CD4-positive, alpha-beta T cell (primary cell): ENCODE results near the gene FCHSD2. TPM values are rescaled to one million over a fixed set of nuclear protein-coding genes. Genes with fewer than 3 reads are reported as not detected.
A peak's percentile ranks its signal among the peaks of the same experiment; 100 is the strongest.

ENCODE experiments used
- ATAC-seq: fragments of 200-7000 bp; cut with Tn5 transposase; one replicate; pipeline ENCODE4 v1.10.0; 2022; ENCODE audit warnings: mild to moderate bottlenecking; ENCODE audit not compliant: poor library complexity
- CTCF ChIA-PET: fragments of 350-600 bp; sonication (Branson Sonifier 250); formaldehyde crosslinking; loops from one replicate; lab custom pipeline; 2021; ENCODE audit warnings: antibody characterized with exemption, inconsistent platforms; lab: Charles Lee
- POLR2A ChIA-PET: fragments of 350-600 bp; sonication (Branson Sonifier 250); formaldehyde crosslinking; loops from one replicate; lab custom pipeline; 2021; ENCODE audit warnings: antibody characterized with exemption, inconsistent platforms; lab: Charles Lee
- DNase-seq, 14 experiments: peaks; one replicate each; pipeline ENCODE4 v3.0.0-alpha.2; 2013 to 2020; ENCODE audit warnings: mixed read lengths in 2 of 14
- H3K27ac ChIP-seq, 2 donors: one replicate each; pipeline versions ENCODE4 v1.5.1 to v1.7.0; 2013; ENCODE audit warnings: low read length in 2 of 2, low read depth in 1 of 2, mild to moderate bottlenecking in 1 of 2
- H3K27me3 ChIP-seq, 2 experiments: 1 replicate in 1 of 2; 2 replicates in 1 of 2; pipeline versions ENCODE4 v1.6.1 to v1.7.0; 2013; ENCODE audit warnings: low read length in 2 of 2, control low read depth in 1 of 2, mild to moderate bottlenecking in 1 of 2, moderate library complexity in 1 of 2; ENCODE audit not compliant: insufficient read depth in 2 of 2, control insufficient read depth in 1 of 2
- H3K36me3 ChIP-seq: one replicate; pipeline ENCODE4 v1.6.1; 2013; ENCODE audit warnings: low read length, control low read depth; ENCODE audit not compliant: insufficient read depth
- H3K4me1 ChIP-seq: one replicate; pipeline ENCODE4 v1.6.1; 2013; ENCODE audit warnings: low read length, control low read depth; ENCODE audit not compliant: insufficient read depth
- H3K4me3 ChIP-seq: one replicate; pipeline ENCODE4 v1.5.1; 2013; ENCODE audit warnings: mild to moderate bottlenecking, low read length, moderate library complexity
- H3K9me3 ChIP-seq, 2 experiments: 1 replicate in 1 of 2; 2 replicates in 1 of 2; pipeline versions ENCODE4 v1.6.1 to v1.7.0; 2013; ENCODE audit warnings: low read length in 2 of 2, mild to moderate bottlenecking in 2 of 2, control low read depth in 1 of 2, moderate library complexity in 1 of 2; ENCODE audit not compliant: control insufficient read depth in 1 of 2, insufficient read depth in 1 of 2
- H3K27ac Mint-ChIP-seq: one replicate; pipeline ENCODE4 v1.8.0; 2020; ENCODE audit warnings: mixed read lengths
- H3K27me3 Mint-ChIP-seq: one replicate; pipeline ENCODE4 v1.8.0; 2021; ENCODE audit warnings: mixed read lengths
- H3K36me3 Mint-ChIP-seq: one replicate; pipeline ENCODE4 v1.8.0; 2021; ENCODE audit warnings: low read depth, mixed read lengths
- H3K4me1 Mint-ChIP-seq: one replicate; pipeline ENCODE4 v1.8.0; 2021; ENCODE audit warnings: low read depth, mixed read lengths
- H3K4me3 Mint-ChIP-seq: one replicate; pipeline ENCODE4 v1.8.0; 2020; ENCODE audit warnings: mild to moderate bottlenecking, mixed read lengths
- H3K9me3 Mint-ChIP-seq: one replicate; pipeline ENCODE4 v1.8.0; 2020; ENCODE audit warnings: mixed read lengths
- intact Hi-C, 2 experiments: fragments of 100-400 bp; cut with DNase I in 1 of 2; cut with micrococcal nuclease in 1 of 2; formaldehyde crosslinking; loops; one replicate each; pipeline versions ENCODE4 v1.15.1 to v1.9.0; 2023 to 2025; cut with DNase I, micrococcal nuclease
- total RNA-seq, 174 experiments: library from RNA in 2 of 174; stranded (reverse) in 2 of 174; gene quantifications; one replicate each; pipeline ENCODE4 v1.2.3 and lab custom pipeline; 2021 to 2026
- TF ChIP-seq, protein P1 (sequence below): fragments of 200-600 bp; IDR thresholded peaks from one replicate; pipeline ENCODE4 v1.8.0; 2022; ENCODE audit warnings: antibody characterized with exemption, mild to moderate bottlenecking

FCHSD2 gene
- total RNA-seq, 2 experiments from 2014 or later = 48.6 to 50.7 TPM

DNA sequence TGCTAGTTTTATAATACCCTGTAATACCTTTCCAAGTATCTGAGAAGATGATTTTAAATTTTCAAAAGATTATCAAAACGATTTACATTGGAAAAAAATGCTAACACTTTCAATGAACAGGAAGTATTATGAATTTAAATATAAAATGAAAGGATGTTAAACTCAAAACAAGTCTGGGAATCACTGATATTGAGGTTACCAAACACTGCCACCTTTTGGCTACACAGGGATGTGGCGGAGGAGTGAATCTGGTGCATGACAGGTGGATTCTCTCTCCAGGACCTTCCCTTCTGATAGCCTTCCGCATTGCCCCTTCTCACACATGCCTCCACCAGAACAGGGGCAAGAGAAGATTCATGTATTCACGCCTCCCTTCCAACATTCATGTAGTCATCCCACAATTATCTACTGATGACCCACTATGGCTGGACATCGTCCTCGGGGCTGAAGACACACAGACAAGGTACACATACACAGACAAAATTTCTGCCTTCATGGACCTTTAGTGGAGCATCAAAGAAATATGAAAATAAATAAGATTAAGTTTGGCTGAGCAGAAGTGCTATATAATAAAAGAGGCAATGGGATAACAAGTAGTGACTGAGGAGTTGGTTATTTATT, 293.2 kb downstream of the FCHSD2 start:
- no peaks in the 10 kb centered on the region for H3K27me3 Mint-ChIP-seq
- Histone ChIP-seq H3K27me3 (no peaks in the 10 kb centered on the region), H3K4me1 (peaks cover 4% of the 10 kb centered on the region), H3K36me3 (peaks cover 13% of the 10 kb centered on the region), H3K4me3 (no peak overlapping the region), H3K9me3 (no peaks in the 10 kb centered on the region), H3K27ac (no peak overlapping the region)
- H3K9me3 Mint-ChIP-seq = no peaks in the 10 kb centered on the region
- H3K4me3 Mint-ChIP-seq = no peak overlapping the region
- H3K4me1 Mint-ChIP-seq = peaks cover 12% of the 10 kb centered on the region
- peak in 12 of 14 experiments; percentile 23 to 72 (median 32) for DNase-seq
- intact Hi-C loops = loop anchor here (1.0 to 5.0 kb wide), 3 partner anchors 124 to 262 kb away; no protein-coding TSS in a partner anchor
- TF ChIP-seq, protein P1, sequence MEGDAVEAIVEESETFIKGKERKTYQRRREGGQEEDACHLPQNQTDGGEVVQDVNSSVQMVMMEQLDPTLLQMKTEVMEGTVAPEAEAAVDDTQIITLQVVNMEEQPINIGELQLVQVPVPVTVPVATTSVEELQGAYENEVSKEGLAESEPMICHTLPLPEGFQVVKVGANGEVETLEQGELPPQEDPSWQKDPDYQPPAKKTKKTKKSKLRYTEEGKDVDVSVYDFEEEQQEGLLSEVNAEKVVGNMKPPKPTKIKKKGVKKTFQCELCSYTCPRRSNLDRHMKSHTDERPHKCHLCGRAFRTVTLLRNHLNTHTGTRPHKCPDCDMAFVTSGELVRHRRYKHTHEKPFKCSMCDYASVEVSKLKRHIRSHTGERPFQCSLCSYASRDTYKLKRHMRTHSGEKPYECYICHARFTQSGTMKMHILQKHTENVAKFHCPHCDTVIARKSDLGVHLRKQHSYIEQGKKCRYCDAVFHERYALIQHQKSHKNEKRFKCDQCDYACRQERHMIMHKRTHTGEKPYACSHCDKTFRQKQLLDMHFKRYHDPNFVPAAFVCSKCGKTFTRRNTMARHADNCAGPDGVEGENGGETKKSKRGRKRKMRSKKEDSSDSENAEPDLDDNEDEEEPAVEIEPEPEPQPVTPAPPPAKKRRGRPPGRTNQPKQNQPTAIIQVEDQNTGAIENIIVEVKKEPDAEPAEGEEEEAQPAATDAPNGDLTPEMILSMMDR = peak; percentile 72
- POLR2A ChIA-PET = interaction anchor here (0.6 kb wide), 1 partner anchor 41 kb away, joined by 5 read pairs; no protein-coding TSS in a partner anchor
- peak overlapping the region; percentile 25 for H3K27ac Mint-ChIP-seq
- peak; percentile 64 for ATAC-seq
- H3K36me3 Mint-ChIP-seq = peaks cover 34% of the 10 kb centered on the region
- CTCF ChIA-PET = interaction anchor here (2.1 kb wide), 1 partner anchor 124 kb away, joined by 5 read pairs; no protein-coding TSS in a partner anchor

- Histone ChIP-seq H3K9me3 (no peaks in the 10 kb centered on the region), H3K27me3 (no peaks in the 10 kb centered on the region), H3K4me3 (no peak overlapping the region), H3K4me1 (peaks cover 4% of the 10 kb centered on the region), H3K36me3 (peaks cover 57% of the 10 kb centered on the region), H3K27ac (no peak overlapping the region)
- ChIA-PET POLR2A (interaction anchor here (1.2 kb wide), 1 partner anchor 17 kb away, joined by 4 read pairs; no protein-coding TSS in a partner anchor), CTCF (no interaction called here)
- ATAC-seq (no peak), DNase-seq (no peak)
- intact Hi-C loops = no loop called here
- H3K9me3 Mint-ChIP-seq = no peaks in the 10 kb centered on the region
- peaks cover 6% of the 10 kb centered on the region for H3K4me1 Mint-ChIP-seq
- H3K4me3 Mint-ChIP-seq = no peak overlapping the region
- TF ChIP-seq, protein P1 = no peak
- H3K27ac Mint-ChIP-seq = no peak overlapping the region
- peaks cover 67% of the 10 kb centered on the region for H3K36me3 Mint-ChIP-seq
- no peaks in the 10 kb centered on the region for H3K27me3 Mint-ChIP-seq
Measured at GRCh38 chr11:72844356-72844755, 297.8 kb downstream of the FCHSD2 start.

GRCh38 chr11:72842653-72843330, 299.3 kb downstream of the FCHSD2 start:
- Histone ChIP-seq H3K4me1 (no peaks in the 10 kb centered on the region), H3K27ac (no peak overlapping the region), H3K36me3 (peaks cover 65% of the 10 kb centered on the region), H3K27me3 (no peaks in the 10 kb centered on the region), H3K4me3 (no peak overlapping the region), H3K9me3 (no peaks in the 10 kb centered on the region)
- Mint-ChIP-seq H3K4me1 (peaks cover 7% of the 10 kb centered on the region), H3K27ac (peak overlapping the region; percentile 25), H3K27me3 (no peaks in the 10 kb centered on the region), H3K36me3 (peaks cover 71% of the 10 kb centered on the region), H3K9me3 (no peaks in the 10 kb centered on the region), H3K4me3 (no peak overlapping the region)
- POLR2A ChIA-PET = no interaction called here
- CTCF ChIA-PET = no interaction called here
- intact Hi-C loops = no loop called here
- ATAC-seq (no peak), DNase-seq (no peak)
- TF ChIP-seq, protein P1 = no peak
